HG03442 (cell line): ENCODE measurements around the gene NTNG2.

Experiments used
- ATAC-seq: cut with Tn5 transposase; IDR thresholded peaks from one replicate; pipeline ENCODE4 v1.9.1; 2021; ENCODE audit warnings: mild to moderate bottlenecking, moderate library complexity; ENCODE audit not compliant: unreplicated experiment

The NTNG2 gene

DNA sequence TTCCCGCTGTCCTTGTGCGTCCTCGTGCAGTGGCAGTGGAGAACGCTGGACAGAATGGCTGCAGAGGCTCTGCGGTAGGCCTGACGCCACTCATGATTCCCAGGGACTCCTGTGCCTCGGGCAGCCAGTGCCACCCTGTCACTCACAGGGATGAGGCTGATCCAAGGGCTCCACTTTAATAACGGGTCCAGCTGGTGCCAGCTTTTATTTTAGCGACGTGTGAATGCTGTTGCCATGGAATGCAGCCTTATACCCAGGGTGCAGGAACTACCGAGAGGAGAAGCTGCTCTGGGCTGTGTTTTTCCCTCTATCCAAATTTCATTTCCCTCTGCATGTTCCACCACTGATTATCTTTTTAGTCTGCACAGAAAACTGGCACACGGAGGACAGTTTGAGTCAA lies 15.8 kb upstream of the NTNG2 start:
- no peak for ATAC-seq

DNA sequence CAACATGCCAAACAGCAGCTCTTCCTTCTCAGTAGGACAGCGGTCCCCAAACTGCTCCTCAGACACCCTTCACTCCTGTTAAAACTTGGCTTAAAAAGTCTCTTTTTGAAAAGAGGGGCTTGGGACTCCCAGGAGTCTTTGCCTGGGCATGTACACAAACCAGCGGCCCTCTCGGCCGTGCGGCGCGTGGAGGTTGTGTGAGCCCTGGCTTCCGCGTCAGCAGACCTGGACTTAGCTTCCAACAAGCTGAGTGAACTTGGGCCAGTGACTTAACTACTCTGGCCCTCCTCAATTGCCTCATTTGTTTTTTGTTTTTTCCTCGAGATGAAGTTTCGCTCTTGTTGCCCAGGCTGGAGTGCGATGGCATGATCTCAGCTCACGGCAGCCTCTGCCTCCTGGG lies 15.3 kb upstream of the NTNG2 start:
- ATAC-seq: no peak

- no peak for ATAC-seq
These were observed 14.5 kb upstream of the NTNG2 start for GRCh38 chr9:132147331-132147730.

DNA sequence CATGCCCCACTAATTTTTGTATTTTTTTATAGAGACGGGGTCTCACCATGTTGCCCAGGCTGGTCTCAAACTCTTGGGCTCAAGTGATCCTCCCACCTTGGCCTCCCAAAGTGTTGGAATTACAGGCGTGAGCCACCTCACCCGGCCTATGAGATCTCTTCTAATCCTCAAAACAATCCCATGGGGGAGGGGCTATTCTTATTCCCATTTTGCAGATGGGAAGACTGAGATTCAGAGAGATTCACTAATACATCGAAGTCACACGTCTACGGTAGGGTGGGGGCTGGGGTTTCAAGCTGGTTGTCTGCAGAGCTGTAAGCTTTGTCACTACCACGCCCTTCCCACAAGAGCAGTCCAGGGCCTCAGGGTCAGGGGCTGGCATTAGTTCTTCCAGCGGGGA lies 14.0 kb upstream of the NTNG2 start:
- ATAC-seq: no peak

- no peak for ATAC-seq
These were observed 11.6 kb upstream of the NTNG2 start for GRCh38 chr9:132150256-132150655.

- ATAC-seq: no peak
These were observed 10.7 kb upstream of the NTNG2 start for GRCh38 chr9:132151118-132151517.

- ATAC-seq: no peak
These were observed 9.6 kb upstream of the NTNG2 start for GRCh38 chr9:132152231-132152630.

DNA sequence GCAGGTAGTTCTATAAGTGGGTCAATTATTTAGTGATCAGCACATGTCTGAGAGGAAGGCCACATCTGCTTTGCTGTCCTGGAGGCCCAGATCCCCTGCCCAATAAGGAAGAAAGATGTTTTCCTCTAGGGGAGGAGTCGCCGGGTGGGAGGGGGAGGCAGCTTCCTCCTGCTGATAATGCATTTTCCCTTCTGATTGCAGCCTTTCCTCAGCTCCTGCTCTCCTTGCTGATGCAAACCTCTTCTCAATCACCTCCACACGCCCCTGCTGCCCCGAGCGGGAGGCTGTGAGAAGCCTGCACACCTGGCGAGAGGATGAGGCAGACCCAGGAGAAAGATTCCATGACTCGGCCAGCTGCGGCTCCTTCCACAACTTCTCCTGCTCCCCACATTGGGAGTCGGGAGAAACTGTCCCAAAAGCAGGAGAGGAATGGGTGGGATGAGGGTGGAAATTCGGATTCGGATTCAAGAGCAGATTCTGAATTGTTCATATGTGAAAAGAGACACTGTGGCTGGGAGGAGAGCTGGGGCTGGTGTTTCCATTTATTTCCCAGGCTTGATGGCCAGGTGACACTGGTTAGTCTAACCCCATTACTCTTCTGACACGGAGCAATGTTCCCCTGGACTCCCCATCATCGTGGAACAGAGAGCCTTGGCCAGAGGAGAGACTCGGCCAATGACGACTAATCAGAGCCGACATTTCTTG lies 6.8 kb upstream of the NTNG2 start:
- no peak for ATAC-seq

DNA sequence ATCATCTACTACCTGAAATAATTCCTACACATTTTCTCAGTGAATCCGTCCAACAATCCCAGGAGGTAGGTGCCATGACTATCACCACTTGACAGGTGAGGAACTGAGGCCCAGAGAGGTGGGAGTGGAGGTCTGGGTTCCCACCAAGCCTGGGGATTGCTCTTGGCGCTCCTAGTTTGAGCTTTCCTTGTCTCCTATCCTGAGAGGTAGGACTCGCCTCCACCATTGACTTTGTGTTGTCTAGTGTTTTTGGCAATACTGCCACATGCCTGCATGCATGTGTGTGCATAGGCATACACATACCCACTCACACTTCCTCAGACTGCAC lies 6.3 kb upstream of the NTNG2 start:
- no peak for ATAC-seq

DNA sequence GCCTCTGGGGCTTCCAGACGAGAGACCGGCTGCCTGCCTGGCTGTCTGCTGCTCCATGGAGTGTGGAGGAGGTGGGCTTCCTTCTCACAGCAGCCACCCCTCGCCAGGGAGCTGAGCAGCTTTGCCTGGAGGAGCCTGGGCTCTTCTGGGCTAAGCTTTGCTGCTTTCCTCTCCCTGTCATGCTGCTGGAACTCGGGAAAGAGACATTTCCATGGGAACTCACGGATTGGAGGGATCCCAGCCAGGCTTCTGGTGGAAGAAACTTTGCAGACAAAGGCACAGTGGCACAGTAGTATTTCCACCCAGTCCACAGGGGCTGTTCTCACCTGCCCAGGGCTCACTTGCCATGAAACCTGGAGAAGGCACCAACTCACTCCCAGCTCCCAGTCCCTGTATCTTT lies 5.6 kb upstream of the NTNG2 start:
- ATAC-seq: no peak

- no peak for ATAC-seq
These were observed 4.3 kb upstream of the NTNG2 start for GRCh38 chr9:132157347-132158116.

- no peak for ATAC-seq
These were observed 786 bp upstream of the NTNG2 start for GRCh38 chr9:132160802-132161742.

GRCh38 chr9:132162764-132163456 lies 1.1 kb downstream of the NTNG2 start:
- no peak for ATAC-seq

- ATAC-seq: no peak
These were observed 1.6 kb downstream of the NTNG2 start for GRCh38 chr9:132163457-132163875.

DNA sequence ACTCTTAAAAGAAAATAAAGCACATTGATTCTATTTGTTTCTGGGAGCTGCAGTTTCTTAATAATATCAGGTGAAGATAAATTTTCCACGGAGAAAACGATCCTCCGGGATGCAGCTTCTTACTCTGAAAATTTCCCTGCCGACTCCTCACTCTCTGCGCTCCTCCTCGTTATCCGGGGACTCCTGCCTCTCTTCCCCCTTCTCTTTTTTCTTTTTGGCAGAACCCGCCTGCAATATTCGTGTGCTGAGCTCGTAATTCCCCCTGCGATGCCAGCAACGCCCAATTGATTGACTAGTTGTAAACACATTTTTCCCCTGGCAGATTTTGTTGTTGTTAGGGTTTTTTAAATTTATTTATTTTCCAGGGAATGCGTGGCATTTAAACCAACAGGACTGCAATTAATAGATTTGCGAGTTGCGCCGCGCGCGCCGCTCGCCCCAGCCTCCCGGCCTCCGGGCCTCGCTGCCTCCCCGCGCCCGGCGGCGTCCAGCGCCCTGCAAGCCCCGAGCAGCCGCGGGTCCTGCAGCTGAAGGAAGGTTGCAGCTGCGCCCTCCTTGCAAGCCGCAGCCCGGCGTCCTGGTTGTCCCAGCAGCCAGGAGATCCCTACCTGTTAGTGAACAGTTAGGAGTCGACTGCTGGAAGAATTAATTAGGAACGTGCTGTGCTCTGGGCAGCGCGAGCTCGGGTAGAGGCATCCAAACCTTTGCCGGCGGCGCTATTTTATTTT lies 2.2 kb downstream of the NTNG2 start:
- ATAC-seq: no peak

DNA sequence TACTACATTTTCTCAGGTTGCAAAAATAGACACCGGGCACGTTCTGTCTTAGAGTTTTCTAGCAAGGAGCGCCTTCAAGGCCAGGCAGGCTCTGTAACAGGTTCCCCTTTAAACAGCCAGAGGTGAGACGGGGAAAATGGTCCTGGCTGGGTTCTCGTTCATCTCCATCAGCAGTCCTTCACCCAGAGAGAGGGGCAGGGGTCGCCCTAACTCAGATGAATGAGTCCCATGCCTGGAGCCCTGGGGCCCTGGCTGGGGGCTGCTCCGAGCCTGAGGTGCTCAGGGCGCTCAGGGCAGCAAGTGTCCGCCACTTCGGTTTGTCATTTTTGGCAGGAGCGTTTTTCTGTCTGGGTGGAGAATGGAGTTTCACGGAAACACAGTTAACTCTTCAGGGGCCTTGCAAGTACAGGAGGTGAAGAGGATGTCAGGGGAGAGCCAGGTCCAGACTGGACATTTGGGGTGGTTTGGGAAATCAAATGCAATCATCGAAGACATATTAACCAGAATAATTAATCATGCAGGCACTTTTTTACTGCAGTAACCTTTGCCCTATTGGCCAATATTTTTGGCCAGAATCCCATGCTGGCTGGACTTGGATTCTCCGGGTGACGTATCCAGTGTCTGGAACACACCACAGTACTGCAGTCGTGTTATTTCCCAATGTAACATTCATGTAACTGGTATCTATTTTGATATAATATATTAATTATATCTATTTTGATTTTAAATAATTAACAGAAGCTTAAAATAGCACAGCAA lies 2.9 kb downstream of the NTNG2 start:
- ATAC-seq: no peak

- no peak for ATAC-seq
These were observed 4.7 kb downstream of the NTNG2 start for GRCh38 chr9:132166599-132166998.

GRCh38 chr9:132167192-132167591 lies 5.3 kb downstream of the NTNG2 start:
- no peak for ATAC-seq

DNA sequence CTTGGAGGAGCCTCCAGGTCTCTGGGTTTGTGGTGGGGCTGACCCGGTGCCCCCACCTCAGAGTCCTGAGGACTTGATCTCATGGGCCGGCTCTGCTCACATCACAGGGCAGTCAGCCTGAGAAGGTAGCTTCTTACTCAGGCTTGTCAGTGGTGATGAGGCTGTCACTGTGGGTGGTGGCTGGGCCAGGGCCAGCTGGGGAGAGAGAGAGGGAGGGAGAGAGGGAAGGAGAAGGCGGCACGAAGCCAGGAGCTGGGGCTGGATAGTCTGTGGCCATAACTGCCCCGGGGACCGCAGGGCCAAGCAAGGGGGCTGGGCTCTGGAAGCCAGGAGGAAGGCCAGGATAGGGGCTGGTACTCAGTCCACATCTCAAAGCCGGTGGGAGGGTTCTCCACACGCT lies 6.5 kb downstream of the NTNG2 start:
- ATAC-seq: no peak

- ATAC-seq: no peak
These were observed 7.0 kb downstream of the NTNG2 start for GRCh38 chr9:132168851-132169250.
